ENCODE results near the gene RXFP2. TPM values are rescaled to one million over a fixed set of nuclear protein-coding genes. Genes with fewer than 3 reads are reported as not detected.

RXFP2 gene
- total and polyA plus RNA-seq, 10 of the 15 experiments (the other 5 are each of a cell fraction or from before 2014, with no cell fraction given): 0.01 to 0.05 TPM; not detected in 8

GRCh38 chr13:31818236-31818635, 78.9 kb downstream of the RXFP2 start (continued):
- TF ChIP-seq ZNF592 (IDR thresholded peaks at IDR 0.05) (no peak), WRNIP1 (IDR thresholded peaks at IDR 0.05; ENCODE audit: borderline replicate concordance, low read depth, low read length) (no peak)

- ATAC-seq (peak; percentile 71), DNase-seq (ENCODE audit: low read depth, low spot score) (peak; percentile 13), FAIRE-seq (no peak)
- no peak for TF ChIP-seq E2F4 (IDR thresholded peaks at IDR 0.05; ENCODE audit: low read depth, low read length)
- TF ChIP-seq CREM (IDR thresholded peaks at IDR 0.05; ENCODE audit: low read depth): no peak
- TF ChIP-seq SMC3 (IDR thresholded peaks at IDR 0.05; ENCODE audit: borderline replicate concordance, low read length): peak; percentile 34; the same call in 1 of the 2 replicates
- peak; percentile 16 to 58 (median 17); a peak in 4 of 6 replicates for TF ChIP-seq CTCF (IDR thresholded peaks at IDR 0.05 in 2 of 3, conservative IDR thresholded peaks at IDR 0.05 in 1 of 3; ENCODE audit: control insufficient read depth in 2 of 3, extremely low read depth in 1 of 3, insufficient read depth in 1 of 3, low read depth in 3 of 3, low read length in 3 of 3)
- no peak for TF ChIP-seq POLR2AphosphoS5 (IDR thresholded peaks at IDR 0.05; ENCODE audit: low read length)
- peak; percentile 41 for TF ChIP-seq RAD21 (IDR thresholded peaks at IDR 0.05; ENCODE audit: insufficient read depth, low read depth, low read length)
- no peak for TF ChIP-seq BRCA1 (IDR thresholded peaks at IDR 0.05; ENCODE audit: low read depth, low read length)
- WGBS (ENCODE audit: insufficient coverage, insufficient replicate concordance, low lambda C conversion rate, missing lambda C conversion rate): 0% methylated on average over 3 of the region's 3 CpGs
- BruUV-seq (replicated peaks): no TSS peak
- in situ Hi-C loops (cut with MboI): no loop called here
- H3K79me2 ChIP-seq (ENCODE audit: control insufficient read depth, insufficient read depth, low read length): no peaks in the 10 kb centered on the region
- H3K36me3 ChIP-seq (ENCODE audit: control insufficient read depth in 2 of 2, insufficient read depth in 2 of 2, low read length in 1 of 2): no peaks in the 10 kb centered on the region
- RAD21 ChIA-PET (ENCODE audit: unreplicated experiment): interaction anchor here (0.8 to 1.5 kb wide), 3 partner anchors 85 to 755 kb away, joined by 3 to 7 read pairs (median 3); no protein-coding TSS in a partner anchor
- no peak overlapping the region for H3K27ac ChIP-seq (ENCODE audit: control insufficient read depth, insufficient read depth)
- SMC1A ChIA-PET (ENCODE audit: uncharacterized antibody, unreplicated experiment): interaction anchor here (1.1 to 2.2 kb wide), 3 partner anchors 14 to 85 kb away, joined by 3 to 11 read pairs (median 3); no protein-coding TSS in a partner anchor
- H4K20me1 ChIP-seq (ENCODE audit: control insufficient read depth, insufficient read depth): no peaks in the 10 kb centered on the region
- no peaks in the 10 kb centered on the region for H3K27me3 ChIP-seq (replicated peaks in 1 of 2; ENCODE audit: control insufficient read depth in 2 of 2, insufficient read depth in 2 of 2, low read length in 1 of 2)
- H3K4me3 ChIP-seq: no peak overlapping the region
- H3K9me3 ChIP-seq (replicated peaks; ENCODE audit: control insufficient read depth, insufficient read depth, low read length): no peaks in the 10 kb centered on the region
- POLR2A ChIA-PET: interaction anchor here (0.6 kb wide), 1 partner anchor 165 kb away, joined by 4 read pairs; no protein-coding TSS in a partner anchor
- no peak overlapping the region for H2AFZ ChIP-seq (ENCODE audit: control insufficient read depth, low read depth, low read length)
- intact Hi-C loops (cut with micrococcal nuclease; ENCODE audit: unreplicated experiment): loop anchor here (10.0 kb wide), 1 partner anchor 190 kb away; no protein-coding TSS in a partner anchor
- H3K9ac ChIP-seq (ENCODE audit: control insufficient read depth, insufficient read depth, low read length): no peak overlapping the region
- no peak overlapping the region for H3K4me2 ChIP-seq (ENCODE audit: control insufficient read depth, insufficient read depth)
- H3K4me1 ChIP-seq (ENCODE audit: control insufficient read depth, insufficient read depth, low read length): no peaks in the 10 kb centered on the region
- CTCF ChIA-PET: interaction anchor here (0.6 to 1.2 kb wide), 4 partner anchors 27 to 844 kb away, joined by 3 to 4 read pairs (median 3); no protein-coding TSS in a partner anchor
Measured at GRCh38 chr13:31824705-31825517, 85.6 kb downstream of the RXFP2 start.
